Measurements from ENCODE around the gene MCRIP2.

- TF ChIP-seq POLR2A (IDR thresholded peaks at IDR 0.05) (peak in 1 of 2 donors; percentile 58), CTCF (IDR thresholded peaks at IDR 0.05) (no peak)
These were observed at the start of gene MCRIP2 for GRCh38 chr16:641326-642188.
